Spleen (tissue), 11 donors: ENCODE measurements around the gene FIGN. TPM values are rescaled to one million over a fixed set of nuclear protein-coding genes. Genes with fewer than 3 reads are reported as not detected.

Source experiments
- DNase-seq: peaks from one replicate; pipeline ENCODE4 v3.0.0-alpha.2; 2020
- H3K27ac ChIP-seq, 8 donors: fragments of 200-600 bp; sonication (generic) in 7 of 8; 1 replicate in 4 of 8; 2 replicates in 4 of 8; pipeline versions ENCODE4 v1.5.0 to v1.8.0; 2016 to 2021; ENCODE audit warnings: inconsistent platforms in 4 of 8, mild to moderate bottlenecking in 4 of 8, moderate library complexity in 1 of 8
- H3K27me3 ChIP-seq, 7 donors: fragments of 200-600 bp; sonication (generic) in 6 of 7; replicated peaks in 1 of 7; 1 replicate in 4 of 7; 2 replicates in 3 of 7; pipeline versions ENCODE4 v1.5.0 to v1.8.0; 2016 to 2021; ENCODE audit warnings: inconsistent platforms in 3 of 7, mild to moderate bottlenecking in 1 of 7
- H3K36me3 ChIP-seq, 6 donors: fragments of 200-600 bp; sonication (generic) in 5 of 6; 1 replicate in 4 of 6; 2 replicates in 2 of 6; pipeline versions ENCODE4 v1.5.0 to v1.8.0; 2016 to 2021; ENCODE audit warnings: inconsistent platforms in 2 of 6
- H3K4me1 ChIP-seq, 6 donors: fragments of 200-600 bp; sonication (generic) in 5 of 6; 1 replicate in 3 of 6; 2 replicates in 3 of 6; pipeline versions ENCODE4 v1.5.0 to v1.8.0; 2016 to 2021; ENCODE audit warnings: inconsistent platforms in 3 of 6
- H3K4me3 ChIP-seq, 8 donors: fragments of 200-600 bp; sonication (generic) in 7 of 8; 1 replicate in 4 of 8; 2 replicates in 4 of 8; pipeline versions ENCODE4 v1.5.0 to v1.8.0; 2016 to 2021; ENCODE audit warnings: inconsistent platforms in 4 of 8, mild to moderate bottlenecking in 4 of 8, moderate library complexity in 2 of 8
- H3K9me3 ChIP-seq, 8 donors: fragments of 200-600 bp; sonication (generic) in 7 of 8; 1 replicate in 4 of 8; 2 replicates in 4 of 8; pipeline versions ENCODE4 v1.5.0 to v1.8.0; 2016 to 2021; ENCODE audit warnings: inconsistent platforms in 4 of 8
- POLR2A ChIP-seq, 3 donors: fragments of 450-650 bp; IDR thresholded peaks; one replicate each; pipeline ENCODE4 v1.5.1; 2017; ENCODE audit warnings: antibody characterized with exemption in 3 of 3, mild to moderate bottlenecking in 1 of 3
- POLR2AphosphoS5 ChIP-seq, 3 donors: sonication (generic); formaldehyde crosslinking; IDR thresholded peaks; one replicate each; pipeline ENCODE4 v1.5.1; 2017; ENCODE audit warnings: antibody characterized with exemption in 3 of 3
- WGBS, 5 donors: extraction: QIAGEN DNeasy Blood & Tissue Kit in 3 of 5; methylation state at CpG; one replicate each; pipeline versions ENCODE4 v1.1.5 to v1.1.7; 2013 to 2018; 5-methylcytosine and 5-hydroxymethylcytosine counted together
- intact Hi-C: fragments of 100-400 bp; cut with DNase I; formaldehyde crosslinking; loops from one replicate; pipeline ENCODE4 v1.15.0; 2023; ENCODE audit warnings: low total_unique reads
- polyA plus RNA-seq, 3 donors: library from polyadenylated mRNA; stranded (reverse); fragments of 200-250 nt; gene quantifications; one replicate each; pipeline ENCODE4 v1.2.1, GENCODE V29; 2013
- total RNA-seq, 7 donors: library from RNA; depleted of rRNA in 3 of 7; stranded (reverse); fragments of >200 nt in 3 of 7; fragmentation: NEBNext Ultra II Directional in 4 of 7; extraction: Animal tissue kit (Norgen Biotek cat#: 25700) in 4 of 7; gene quantifications; one replicate each; pipeline versions ENCODE4 v1.1.0 to v1.2.1, GENCODE V29; 2016 to 2021
- TF ChIP-seq, protein P1 (sequence below), 11 experiments: fragments of 200-600 bp in 7 of 11; fragments of 450-650 bp in 4 of 11; sonication (generic) in 4 of 11; IDR thresholded peaks in 8 of 11; conservative IDR thresholded peaks in 3 of 11; 1 replicate in 7 of 11; 2 replicates in 4 of 11; pipeline versions ENCODE4 v1.4.0 to v1.8.0; 2016 to 2021; ENCODE audit warnings: antibody characterized with exemption in 11 of 11, inconsistent platforms in 4 of 11, mild to moderate bottlenecking in 1 of 11
- donor health status: healthy with polysubstance abuse.
- donor health status: DM: no; HTN: no; CAD: no; lungs with moderate emphysema.
- donor health status: DM: no; HTN: no; CAD: no.
- donor health status: Bipolar disorder and iron deficiency.
- donor health status: healthy.
- donor health status: DM: no; HTN: no; CAD: no.
- donor health status: DM: yes; HTN: yes; CAD: no.

The FIGN gene
- total and polyA plus RNA-seq, 10 donors = 0.50 to 22.6 (median 8.6) TPM

- no peaks in the 10 kb centered on the region for H3K27me3 ChIP-seq
- intact Hi-C loops = no loop called here
- no peak overlapping the region for H3K4me3 ChIP-seq
- DNase-seq = no peak
- H3K27ac ChIP-seq = no peak overlapping the region
- H3K4me1 ChIP-seq = no peaks in the 10 kb centered on the region
- WGBS, 5 donors = 80 to 97% (median 89%) methylated on average over 1 of the region's 1 CpG
- no peaks in the 10 kb centered on the region for H3K36me3 ChIP-seq
- H3K9me3 ChIP-seq = no peaks in the 10 kb centered on the region
- TF ChIP-seq, protein P1, sequence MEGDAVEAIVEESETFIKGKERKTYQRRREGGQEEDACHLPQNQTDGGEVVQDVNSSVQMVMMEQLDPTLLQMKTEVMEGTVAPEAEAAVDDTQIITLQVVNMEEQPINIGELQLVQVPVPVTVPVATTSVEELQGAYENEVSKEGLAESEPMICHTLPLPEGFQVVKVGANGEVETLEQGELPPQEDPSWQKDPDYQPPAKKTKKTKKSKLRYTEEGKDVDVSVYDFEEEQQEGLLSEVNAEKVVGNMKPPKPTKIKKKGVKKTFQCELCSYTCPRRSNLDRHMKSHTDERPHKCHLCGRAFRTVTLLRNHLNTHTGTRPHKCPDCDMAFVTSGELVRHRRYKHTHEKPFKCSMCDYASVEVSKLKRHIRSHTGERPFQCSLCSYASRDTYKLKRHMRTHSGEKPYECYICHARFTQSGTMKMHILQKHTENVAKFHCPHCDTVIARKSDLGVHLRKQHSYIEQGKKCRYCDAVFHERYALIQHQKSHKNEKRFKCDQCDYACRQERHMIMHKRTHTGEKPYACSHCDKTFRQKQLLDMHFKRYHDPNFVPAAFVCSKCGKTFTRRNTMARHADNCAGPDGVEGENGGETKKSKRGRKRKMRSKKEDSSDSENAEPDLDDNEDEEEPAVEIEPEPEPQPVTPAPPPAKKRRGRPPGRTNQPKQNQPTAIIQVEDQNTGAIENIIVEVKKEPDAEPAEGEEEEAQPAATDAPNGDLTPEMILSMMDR (IDR thresholded peaks at IDR 0.05 in 8 of 11, conservative IDR thresholded peaks at IDR 0.05 in 3 of 11) = no peak
- TF ChIP-seq POLR2AphosphoS5 (IDR thresholded peaks at IDR 0.05) (no peak), POLR2A (IDR thresholded peaks at IDR 0.05) (no peak)
Measured at GRCh38 chr2:163641986-163642385, 93.8 kb downstream of the FIGN start.

DNA sequence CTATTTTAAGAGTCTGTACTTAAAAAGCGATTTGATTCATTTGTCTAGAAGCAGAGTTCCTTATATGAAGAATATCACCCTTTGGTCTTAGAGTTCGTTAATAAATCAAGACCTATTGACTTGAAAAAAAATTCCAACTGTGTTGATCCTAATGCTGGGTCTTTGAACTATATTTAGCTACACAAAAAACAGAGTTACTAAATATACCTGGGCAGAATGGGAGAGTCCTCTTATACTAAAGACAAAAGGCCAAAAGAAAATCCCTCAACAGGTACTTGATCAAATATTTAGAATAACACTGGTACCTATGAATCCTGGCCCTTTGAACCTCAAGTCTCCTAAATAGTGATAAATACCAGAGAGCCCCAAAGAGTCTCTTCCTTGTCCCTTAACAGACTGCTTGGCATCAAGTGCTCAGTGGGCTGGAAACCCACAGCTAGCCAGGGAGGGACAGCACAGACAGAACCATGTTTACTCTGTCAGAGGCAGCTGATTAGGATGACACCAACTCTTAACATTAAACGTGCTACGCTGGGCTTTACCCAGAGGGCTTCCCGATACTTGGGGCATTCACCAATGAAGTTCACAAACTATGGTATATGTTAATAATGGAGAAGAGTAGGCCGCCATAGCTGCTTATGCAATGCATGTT lies 95.1 kb downstream of the FIGN start:
- 78 to 84% (median 83%) methylated on average over 6 of the region's 6 CpGs for WGBS, 5 donors
- intact Hi-C loops = no loop called here
- H3K36me3 ChIP-seq = no peaks in the 10 kb centered on the region
- H3K4me1 ChIP-seq = no peaks in the 10 kb centered on the region
- no peak overlapping the region for H3K27ac ChIP-seq
- H3K9me3 ChIP-seq = no peaks in the 10 kb centered on the region
- no peak overlapping the region for H3K4me3 ChIP-seq
- H3K27me3 ChIP-seq = no peaks in the 10 kb centered on the region
- TF ChIP-seq POLR2AphosphoS5 (IDR thresholded peaks at IDR 0.05) = no peak
- TF ChIP-seq POLR2A (IDR thresholded peaks at IDR 0.05) = no peak
- TF ChIP-seq, protein P1 (IDR thresholded peaks at IDR 0.05 in 8 of 11, conservative IDR thresholded peaks at IDR 0.05 in 3 of 11) = no peak
- DNase-seq = no peak

- no peaks in the 10 kb centered on the region for H3K27me3 ChIP-seq
- intact Hi-C loops = no loop called here
- H3K36me3 ChIP-seq = no peaks in the 10 kb centered on the region
- WGBS, 5 donors = 76 to 87% (median 82%) methylated on average over 6 of the region's 6 CpGs
- TF ChIP-seq POLR2AphosphoS5 (IDR thresholded peaks at IDR 0.05) (no peak), POLR2A (IDR thresholded peaks at IDR 0.05) (no peak)
- TF ChIP-seq, protein P1 (IDR thresholded peaks at IDR 0.05 in 8 of 11, conservative IDR thresholded peaks at IDR 0.05 in 3 of 11) = no peak
- no peak overlapping the region for H3K4me3 ChIP-seq
- no peak for DNase-seq
- no peak overlapping the region for H3K27ac ChIP-seq
- no peaks in the 10 kb centered on the region for H3K4me1 ChIP-seq
- no peaks in the 10 kb centered on the region for H3K9me3 ChIP-seq
Measured at GRCh38 chr2:163637871-163638270, 97.9 kb downstream of the FIGN start.

- Histone ChIP-seq H3K27ac (no peak overlapping the region), H3K4me1 (no peaks in the 10 kb centered on the region), H3K27me3 (no peaks in the 10 kb centered on the region), H3K9me3 (no peaks in the 10 kb centered on the region), H3K36me3 (no peaks in the 10 kb centered on the region), H3K4me3 (no peak overlapping the region)
- TF ChIP-seq POLR2AphosphoS5 (IDR thresholded peaks at IDR 0.05) = no peak
- no peak for TF ChIP-seq POLR2A (IDR thresholded peaks at IDR 0.05)
- TF ChIP-seq, protein P1 (IDR thresholded peaks at IDR 0.05 in 8 of 11, conservative IDR thresholded peaks at IDR 0.05 in 3 of 11) = no peak
- WGBS, 5 donors = 80 to 88% (median 83%) methylated on average over 5 of the region's 5 CpGs
- DNase-seq = no peak
- intact Hi-C loops = no loop called here
Measured at GRCh38 chr2:163633291-163633690, 102.5 kb downstream of the FIGN start.
